GM21528 (cell line): Measurements from ENCODE around the gene PROZ.

Source experiments
- ATAC-seq: cut with Tn5 transposase; IDR thresholded peaks from one replicate; pipeline ENCODE4 v1.9.1; 2021; ENCODE audit warnings: mild to moderate bottlenecking, moderate library complexity; ENCODE audit not compliant: unreplicated experiment, low FRiP score

Gene PROZ

DNA sequence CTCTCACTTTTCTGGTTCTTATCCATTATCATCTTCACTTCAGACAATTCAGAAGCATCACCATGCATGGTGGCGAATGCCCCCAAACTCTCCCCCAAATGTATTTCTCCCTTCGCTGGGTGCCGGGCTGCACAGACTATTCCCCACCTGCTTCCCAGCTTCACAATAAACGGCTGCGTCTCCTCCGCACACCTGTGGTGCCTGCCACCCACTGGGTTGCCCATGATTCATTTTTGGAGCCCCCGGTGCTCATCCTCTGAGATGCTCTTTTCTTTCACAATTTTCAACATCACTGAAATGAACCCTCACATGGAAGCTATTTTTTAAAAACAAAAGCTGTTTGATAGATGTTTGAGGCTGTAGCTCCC is 38.6 kb upstream of the PROZ start:
- no peak for ATAC-seq

DNA sequence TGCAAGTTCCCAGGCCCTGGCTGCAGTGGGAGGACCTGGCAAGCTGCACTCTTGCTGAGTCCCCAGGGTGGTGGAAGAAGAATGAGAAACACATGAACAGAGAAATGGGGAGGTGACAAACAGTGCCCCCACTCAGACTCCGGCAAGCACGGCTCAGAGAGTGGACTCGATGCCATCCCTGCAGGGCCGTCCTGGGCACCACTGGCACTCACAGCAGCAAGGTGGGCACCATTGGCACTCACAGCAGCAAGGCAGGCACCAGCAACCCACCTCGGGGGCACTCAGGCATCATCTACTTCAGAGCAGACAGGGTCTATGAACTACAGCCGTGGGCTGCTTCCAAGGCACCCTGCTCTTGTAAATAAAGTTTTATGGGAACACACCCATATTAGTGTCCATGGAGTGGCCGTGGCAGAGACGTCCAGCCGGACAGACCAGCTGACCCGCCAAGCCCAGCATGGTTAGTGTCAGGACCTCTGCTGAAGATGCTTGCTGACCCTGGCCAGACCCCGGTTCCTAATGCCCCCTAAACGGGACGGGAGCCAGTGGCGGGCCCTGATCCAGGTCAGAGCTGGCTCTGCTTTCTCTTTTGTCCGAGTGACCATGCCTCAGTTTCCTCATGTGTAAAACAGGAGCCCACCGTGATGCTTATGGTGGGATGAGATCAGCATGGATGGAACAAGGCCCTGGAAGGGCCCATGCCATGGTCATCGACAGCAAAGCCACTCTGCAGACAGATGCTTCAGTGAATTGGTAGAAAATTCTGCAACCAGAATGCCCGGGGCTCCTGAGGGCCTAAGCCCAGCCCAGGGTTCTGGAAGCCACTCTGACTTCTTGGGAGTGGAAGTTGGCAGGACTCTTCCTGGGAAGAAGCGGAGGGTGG is 37.9 kb upstream of the PROZ start:
- no peak for ATAC-seq

DNA sequence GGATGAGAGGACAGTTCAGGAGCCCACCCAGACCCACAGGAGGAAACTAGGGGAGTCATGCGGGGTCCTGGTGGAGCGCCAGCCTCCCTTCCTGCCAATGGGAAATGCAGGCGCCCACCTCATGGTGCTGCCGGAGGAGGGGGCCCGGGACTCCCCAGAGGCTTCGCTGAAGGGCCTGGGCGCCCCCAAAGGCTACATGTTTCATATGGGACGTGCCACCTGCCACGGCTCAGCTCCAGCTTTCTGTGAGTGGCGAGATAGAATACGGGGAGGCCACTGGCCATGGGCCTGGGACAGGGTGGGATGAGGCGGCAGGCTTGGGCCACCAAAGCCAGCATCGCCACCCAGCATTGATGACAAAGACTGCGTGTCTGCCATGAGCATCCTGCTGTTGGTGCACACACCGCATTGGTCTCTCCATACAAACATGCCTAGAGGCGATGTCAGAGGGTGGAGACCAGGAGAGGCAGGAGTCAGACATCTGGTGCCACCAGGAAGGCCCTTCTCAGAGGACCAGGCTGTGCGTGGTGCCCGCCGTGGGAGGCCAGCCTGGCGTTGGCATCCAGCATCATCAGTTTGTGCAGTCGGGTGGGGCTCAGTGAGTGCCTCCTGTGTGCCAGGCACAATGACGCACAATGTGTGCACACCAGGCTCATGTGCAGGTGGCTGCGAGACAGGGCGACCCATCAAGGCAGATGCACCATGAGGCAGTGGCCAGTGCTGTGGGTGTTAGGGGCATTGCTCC is 37.1 kb upstream of the PROZ start:
- no peak for ATAC-seq

DNA sequence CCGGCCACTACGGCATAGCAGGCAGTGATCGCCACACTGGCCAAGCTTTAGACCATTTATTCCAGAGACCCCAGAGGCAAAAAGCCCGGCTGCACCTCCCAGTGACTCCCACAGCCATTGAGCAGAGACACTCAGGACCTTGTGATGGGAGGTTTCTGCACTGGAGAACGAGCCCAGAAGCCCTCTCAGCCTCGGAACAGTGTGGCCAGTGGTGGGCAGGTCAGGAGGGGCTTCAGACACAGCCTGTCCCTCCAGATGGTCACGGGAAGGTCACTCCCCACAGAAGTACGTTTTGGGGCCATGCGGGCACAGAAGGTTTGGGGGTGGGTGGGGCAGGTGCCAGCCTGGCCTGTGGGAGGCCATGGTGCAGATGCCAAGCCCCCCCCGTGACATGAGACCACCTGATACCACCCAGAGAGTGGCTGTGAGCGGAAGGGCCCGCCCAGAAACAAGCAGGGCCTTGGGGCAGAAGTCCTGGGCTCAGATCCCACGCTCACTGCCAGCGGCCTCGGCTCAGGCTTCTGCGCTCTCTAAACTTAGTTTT is 36.4 kb upstream of the PROZ start:
- no peak for ATAC-seq

DNA sequence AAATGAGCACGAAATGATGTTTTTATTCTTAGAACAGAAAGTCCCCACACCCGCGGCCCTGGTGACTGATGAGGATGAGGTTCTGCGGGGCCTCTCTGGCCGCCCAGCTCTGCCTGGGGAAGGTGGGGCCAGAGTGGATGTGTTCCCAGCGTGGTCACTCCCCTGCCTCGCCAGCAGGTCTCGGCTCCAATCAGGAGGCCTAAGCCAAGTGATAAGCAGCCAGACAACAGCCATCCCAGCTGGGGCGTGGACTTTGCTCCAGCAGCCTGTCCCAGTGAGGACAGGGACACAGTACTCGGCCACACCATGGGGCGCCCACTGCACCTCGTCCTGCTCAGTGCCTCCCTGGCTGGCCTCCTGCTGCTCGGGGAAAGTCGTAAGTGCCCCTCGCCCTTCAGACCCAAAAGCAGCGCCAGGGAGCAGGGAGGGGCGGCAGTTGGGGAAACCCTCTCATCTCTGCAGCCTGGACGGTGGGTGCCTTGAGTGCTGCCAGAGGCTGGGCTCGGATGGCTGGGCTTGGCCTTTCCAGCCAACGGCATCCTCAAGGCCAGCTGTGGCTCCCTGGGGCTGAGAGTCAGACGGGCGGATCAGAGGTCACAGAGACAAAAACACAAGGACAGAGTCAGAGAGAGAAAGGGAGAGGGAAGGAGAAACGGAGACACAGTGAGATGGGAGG is 35.8 kb upstream of the PROZ start, which contains the start of gene F10:
Gene F10 (plus strand): TSS at position 250 of the 676 bp plus-strand sequence. CDS start 57 bp downstream, at position 307.
- ATAC-seq = no peak

GRCh38 chr13:113123226-113124201 is 34.9 kb upstream of the PROZ start:
- ATAC-seq = no peak

- ATAC-seq = no peak
These were observed 34.1 kb upstream of the PROZ start for GRCh38 chr13:113124211-113124970.

GRCh38 chr13:113125506-113126264 is 32.8 kb upstream of the PROZ start:
- ATAC-seq = no peak

GRCh38 chr13:113126265-113127150 is 31.9 kb upstream of the PROZ start:
- ATAC-seq = no peak

- ATAC-seq = no peak
These were observed 29.0 kb upstream of the PROZ start for GRCh38 chr13:113129480-113129879.

- no peak for ATAC-seq
These were observed 28.3 kb upstream of the PROZ start for GRCh38 chr13:113129921-113130750.

DNA sequence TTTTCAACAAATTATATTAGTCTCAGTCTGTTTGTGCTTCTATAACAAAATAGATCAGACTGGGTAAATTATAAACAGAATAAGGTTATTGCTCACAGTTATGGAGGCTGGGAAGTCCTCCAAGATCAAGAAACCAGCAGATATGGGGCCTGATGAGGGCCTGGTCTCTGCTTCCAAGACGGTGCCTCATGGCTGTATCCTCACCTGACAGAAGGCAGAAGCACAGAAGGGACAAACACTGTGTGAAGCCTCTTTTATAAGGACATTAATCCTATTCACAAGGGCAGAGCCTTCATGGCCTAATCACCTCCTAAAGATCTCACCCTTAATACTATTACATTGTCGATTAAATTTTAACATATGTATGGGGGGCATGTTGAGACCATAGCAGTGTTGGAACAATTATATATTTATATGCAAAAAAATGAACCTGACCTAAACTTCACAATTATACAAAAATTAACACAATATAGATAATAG is 23.1 kb upstream of the PROZ start:
- ATAC-seq = no peak

- no peak for ATAC-seq
These were observed 20.7 kb upstream of the PROZ start for GRCh38 chr13:113137691-113138298.

- no peak for ATAC-seq
These were observed 19.5 kb upstream of the PROZ start for GRCh38 chr13:113138792-113139551.

- no peak for ATAC-seq
These were observed 18.9 kb upstream of the PROZ start for GRCh38 chr13:113139577-113139976.
